Motor neuron (in vitro differentiated cells): ENCODE results near the gene HIGD1B. TPM values are rescaled to one million over a fixed set of nuclear protein-coding genes. Genes with fewer than 3 reads are reported as not detected.

Experiments used
- ATAC-seq, 8 experiments: fragments of 200-7000 bp; cut with Tn5 transposase; replicated peaks in 6 of 8; 2 replicates each; pipeline ENCODE4 v1.8.0; 2021; ENCODE audit warnings: mild to moderate bottlenecking in 8 of 8, moderate library complexity in 8 of 8
- H3K27ac ChIP-seq, 2 donors: fragments of 250-450 bp; sonication (Bioruptor Pico); 2 replicates each; pipeline ENCODE4 v1.9.0; 2021; ENCODE audit warnings: antibody characterized with exemption in 2 of 2, mild to moderate bottlenecking in 2 of 2, moderate library complexity in 1 of 2
- H3K4me1 ChIP-seq, 2 donors: fragments of 250-450 bp; sonication (Bioruptor Pico); replicated peaks in 1 of 2; 2 replicates each; pipeline ENCODE4 v1.6.1; 2021; ENCODE audit warnings: antibody characterized with exemption in 2 of 2, mild to moderate bottlenecking in 2 of 2, moderate library complexity in 1 of 2
- H3K4me3 ChIP-seq, 5 donors: fragments of 250-450 bp; sonication (Bioruptor Pico); 2 replicates each; pipeline ENCODE4 v1.9.0; 2021; ENCODE audit warnings: antibody characterized with exemption in 5 of 5, mild to moderate bottlenecking in 5 of 5, moderate library complexity in 4 of 5
- WGBS, 10 experiments: fragments of 450-650 bp; shearing (Covaris generic); methylation state at CpG; one replicate each; pipeline ENCODE4 v1.0.0; 2022; 5-methylcytosine and 5-hydroxymethylcytosine counted together
- in situ Hi-C, 9 experiments: fragments of 400-800 bp; cut with MboI; loops; one replicate each; pipeline ENCODE4 v1.15.0; 2021; ENCODE audit warnings: low sequenced_read_pairs in 9 of 9, low pct_unique_long_range_greater_than_20kb in 2 of 9; ENCODE audit not compliant: unreplicated experiment in 9 of 9
- total RNA-seq, 8 experiments: library from RNA; unstranded; fragments of 300-600 nt; gene quantifications; 2 replicates each; pipeline versions ENCODE4 v1.2.3 to v1.2.4, GENCODE V29; 2022

The HIGD1B gene
- total RNA-seq, 8 experiments from 2014 or later, result 0.63 to 1.1 (median 0.93) TPM; not detected in 4

DNA sequence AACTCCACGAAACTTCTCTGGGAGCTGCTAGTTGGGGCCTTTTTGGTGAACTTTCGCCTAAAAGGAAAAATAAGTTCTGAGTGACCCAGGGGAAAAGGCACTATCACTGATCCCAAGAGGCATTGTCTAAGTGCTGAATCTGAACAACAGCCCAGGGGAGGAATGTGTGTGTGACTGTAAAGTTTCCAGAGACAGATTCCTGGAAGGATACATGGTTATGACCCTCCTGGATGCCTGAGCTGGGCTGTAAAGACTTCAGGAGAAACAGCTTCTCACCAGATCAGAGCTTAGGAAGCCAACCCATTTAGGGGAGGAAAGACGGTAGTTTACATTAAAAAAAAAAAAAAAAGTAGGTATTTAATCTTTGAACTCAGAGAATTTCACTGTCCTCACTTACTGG lies 20.2 kb downstream of the HIGD1B start:
- ATAC-seq, result no peak

GRCh38 chr17:44871556-44871955 lies 23.9 kb downstream of the HIGD1B start:
- Histone ChIP-seq H3K4me3 (no peak overlapping the region), H3K27ac (no peak overlapping the region), H3K4me1 (no peaks in the 10 kb centered on the region)
- no peak for ATAC-seq
- 70 to 100% (median 100%) methylated on average over 1 to 10 of the region's 12 CpGs; no CpG with 5 or more reads in 3 of the 10 experiments for WGBS, 10 experiments
- in situ Hi-C loops, result loop anchor here in 1 of 9 experiments (25.0 kb wide), 1 partner anchor 109 kb away; the partner anchor contains the start of gene ADAM11

More for the DNA sequence above, 20.2 kb downstream of the HIGD1B start:
- Histone ChIP-seq H3K27ac (no peak overlapping the region), H3K4me1 (no peaks in the 10 kb centered on the region), H3K4me3 (no peak overlapping the region)
- in situ Hi-C loops, result loop anchor here in 4 of 9 experiments (10.0 to 25.0 kb wide), 2 partner anchors 93 to 106 kb away; partner anchors contain the start of gene ADAM11 (in 1 of the 4)
- 80 to 100% (median 93%) methylated on average over 1 to 3 of the region's 3 CpGs; no CpG with 5 or more reads in 3 of the 10 experiments for WGBS, 10 experiments

DNA sequence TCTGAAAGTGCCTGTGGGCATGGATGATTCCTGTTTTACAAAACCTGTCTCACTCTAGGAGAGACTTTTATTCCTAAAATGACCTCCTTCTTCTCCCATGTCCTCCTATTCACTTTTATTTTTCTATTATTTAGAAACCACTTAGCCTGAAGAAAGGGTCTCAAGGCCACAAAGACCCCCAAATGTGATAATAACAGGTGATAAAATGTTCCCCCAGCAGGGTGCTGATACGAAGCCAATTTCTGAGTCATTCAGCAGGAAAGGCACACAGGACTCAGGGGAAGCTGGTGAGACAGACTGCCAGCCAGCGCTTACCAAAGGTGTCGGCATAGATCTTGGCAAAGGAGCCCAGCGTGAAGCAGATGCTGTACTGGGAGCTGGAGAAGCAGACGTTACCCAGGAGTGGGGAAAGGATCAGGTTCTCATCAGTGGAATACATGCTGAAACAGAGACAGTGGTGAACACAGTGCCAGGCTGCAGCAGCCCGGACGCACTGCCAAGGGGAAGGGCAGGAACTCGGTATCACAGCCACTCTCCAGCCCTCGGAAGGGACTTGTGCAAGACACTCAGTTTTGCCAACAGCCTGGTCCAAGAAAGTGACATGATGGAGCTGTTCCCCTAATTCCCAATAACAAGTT lies 24.6 kb downstream of the HIGD1B start:
- 59 to 100% (median 94%) methylated on average over 3 to 9 of the region's 9 CpGs; no CpG with 5 or more reads in 4 of the 10 experiments for WGBS, 10 experiments
- H3K27ac ChIP-seq, result no peak overlapping the region
- ATAC-seq, result no peak
- no peaks in the 10 kb centered on the region for H3K4me1 ChIP-seq
- in situ Hi-C loops, result loop anchor here in 1 of 9 experiments (25.0 kb wide), 1 partner anchor 110 kb away; the partner anchor contains the start of gene ADAM11
- H3K4me3 ChIP-seq, result no peak overlapping the region

GRCh38 chr17:44875761-44876160 lies 28.1 kb downstream of the HIGD1B start:
- in situ Hi-C loops, result no loop called here

GRCh38 chr17:44877121-44877520 lies 29.4 kb downstream of the HIGD1B start:
- H3K27ac ChIP-seq, result no peak overlapping the region

More at GRCh38 chr17:44875761-44876160, 28.1 kb downstream of the HIGD1B start:
- 86 to 100% (median 96%) methylated on average over 1 to 5 of the region's 6 CpGs; no CpG with 5 or more reads in 2 of the 10 experiments for WGBS, 10 experiments
- Histone ChIP-seq H3K4me3 (no peak overlapping the region), H3K27ac (no peak overlapping the region), H3K4me1 (no peaks in the 10 kb centered on the region)
- no peak for ATAC-seq

DNA sequence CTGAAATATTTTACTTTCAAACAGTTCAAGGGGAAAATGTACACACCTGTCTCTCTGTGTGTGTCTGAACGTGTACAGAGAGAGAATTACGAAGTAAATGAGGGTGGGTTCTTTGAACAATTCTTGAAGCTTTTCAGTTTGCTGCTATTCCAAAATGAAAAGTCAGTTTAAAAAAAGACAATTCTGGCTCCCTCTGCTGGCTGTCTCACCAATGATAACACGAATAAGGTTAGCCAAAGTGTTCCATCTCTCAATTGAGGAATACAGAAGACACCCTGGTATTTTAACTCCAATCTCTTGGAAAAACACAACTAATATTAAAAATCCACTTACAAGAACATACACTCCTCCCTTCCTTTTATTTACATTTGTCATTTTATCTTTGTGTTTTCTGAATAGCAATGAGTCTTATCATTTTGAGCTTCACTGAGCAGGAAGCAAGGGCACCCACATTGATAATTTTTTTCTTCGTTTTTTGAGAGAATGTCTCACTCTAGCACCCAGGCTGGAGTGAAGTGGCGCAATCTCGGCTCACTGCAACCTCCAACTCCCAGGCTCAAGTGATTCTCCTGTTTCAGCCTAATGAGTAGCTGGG lies 31.0 kb downstream of the HIGD1B start:
- ATAC-seq, result peak in 1 of 8 experiments; percentile 20
- WGBS, 10 experiments, result 12 to 100% (median 51%) methylated on average over 1 to 6 of the region's 6 CpGs
- Histone ChIP-seq H3K4me3 (no peak overlapping the region), H3K27ac (no peak overlapping the region), H3K4me1 (no peaks in the 10 kb centered on the region)
- in situ Hi-C loops, result no loop called here

More at GRCh38 chr17:44877121-44877520, 29.4 kb downstream of the HIGD1B start:
- ATAC-seq, result no peak
- no peak overlapping the region for H3K4me3 ChIP-seq
- in situ Hi-C loops, result no loop called here
- WGBS, 10 experiments, result 80 to 100% (median 93%) methylated on average over 1 to 5 of the region's 5 CpGs
- no peaks in the 10 kb centered on the region for H3K4me1 ChIP-seq

DNA sequence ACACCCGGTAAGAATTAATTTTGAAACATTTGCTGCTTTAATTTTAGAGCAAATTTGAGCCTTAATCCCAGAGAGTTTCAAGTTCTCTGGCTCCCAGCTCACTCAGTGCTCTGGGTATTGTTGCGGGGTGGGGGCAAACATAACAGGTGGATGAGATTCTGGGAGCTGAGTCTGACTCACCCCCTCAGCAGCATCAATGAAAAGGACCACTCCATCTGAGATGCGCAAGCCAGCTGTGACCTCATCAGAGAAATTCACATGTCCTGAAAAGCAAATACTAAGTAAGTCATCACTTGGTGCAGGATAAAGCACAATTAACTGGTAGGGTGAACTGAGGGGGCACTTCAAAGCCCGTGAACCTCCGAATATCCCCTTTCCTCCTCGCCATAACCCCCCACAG lies 31.7 kb downstream of the HIGD1B start:
- ATAC-seq, result peak in 5 of 8 experiments; percentile 12 to 79 (median 38)
- Histone ChIP-seq H3K4me3 (no peak overlapping the region), H3K27ac (no peak overlapping the region), H3K4me1 (no peaks in the 10 kb centered on the region)
- in situ Hi-C loops, result no loop called here
- WGBS, 10 experiments, result 63 to 100% (median 87%) methylated on average over 1 to 3 of the region's 6 CpGs; no CpG with 5 or more reads in 4 of the 10 experiments

- in situ Hi-C loops, result no loop called here
- peak in 4 of 8 experiments; percentile 50 to 97 (median 78) for ATAC-seq
- no peaks in the 10 kb centered on the region for H3K4me1 ChIP-seq
- WGBS, 10 experiments, result 14 to 100% (median 74%) methylated on average over 1 to 2 of the region's 2 CpGs; no CpG with 5 or more reads in 2 of the 10 experiments
- no peak overlapping the region for H3K4me3 ChIP-seq
- no peak overlapping the region for H3K27ac ChIP-seq
These were observed 32.4 kb downstream of the HIGD1B start for GRCh38 chr17:44880062-44880461.

- Histone ChIP-seq H3K4me1 (no peaks in the 10 kb centered on the region), H3K4me3 (no peak overlapping the region), H3K27ac (no peak overlapping the region)
- 41 to 100% (median 91%) methylated on average over 2 to 4 of the region's 4 CpGs for WGBS, 10 experiments
- ATAC-seq, result no peak
- in situ Hi-C loops, result no loop called here
These were observed 33.5 kb downstream of the HIGD1B start for GRCh38 chr17:44881145-44881544.

DNA sequence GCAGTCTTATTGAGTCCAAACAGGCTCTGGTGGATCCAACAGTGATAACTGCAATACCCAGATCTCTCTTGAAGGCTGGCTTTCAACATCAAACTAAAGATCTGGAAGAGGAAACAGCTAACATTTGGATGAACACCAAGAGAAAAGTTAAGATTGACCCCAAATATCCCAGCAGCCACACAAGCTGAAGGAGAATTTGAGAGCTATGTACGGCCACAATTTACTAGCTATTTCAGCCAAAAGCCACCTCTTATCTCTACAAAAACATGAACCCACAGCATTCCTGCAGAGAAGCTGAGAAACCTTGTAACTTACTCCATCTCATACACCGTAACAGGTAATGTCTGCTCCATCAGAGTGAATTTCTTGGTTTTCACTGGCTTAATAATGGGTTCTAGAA lies 37.3 kb downstream of the HIGD1B start:
- in situ Hi-C loops, result no loop called here
- no peaks in the 10 kb centered on the region for H3K4me1 ChIP-seq
- 94 to 100% (median 100%) methylated on average over 1 to 2 of the region's 2 CpGs; no CpG with 5 or more reads in 3 of the 10 experiments for WGBS, 10 experiments
- no peak overlapping the region for H3K4me3 ChIP-seq
- no peak overlapping the region for H3K27ac ChIP-seq
- ATAC-seq, result no peak

DNA sequence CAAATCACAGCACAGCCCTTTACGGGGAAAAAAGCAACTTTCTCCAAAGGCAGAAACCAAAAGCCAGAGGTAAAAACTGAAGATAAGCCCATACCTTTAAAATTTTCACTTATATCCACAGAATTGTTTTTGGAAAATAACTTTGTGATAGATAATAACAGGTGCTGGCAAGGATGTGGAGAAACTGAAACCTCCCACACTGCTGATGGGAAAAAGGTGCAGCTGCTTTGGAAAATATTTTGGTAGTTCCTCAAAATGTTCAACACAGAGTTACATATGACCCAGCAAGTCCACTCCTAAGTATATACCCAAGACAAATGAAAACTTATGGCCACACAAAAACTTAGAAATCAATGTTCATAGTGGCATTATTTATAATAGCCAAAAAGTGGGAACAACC lies 39.3 kb downstream of the HIGD1B start:
- no peaks in the 10 kb centered on the region for H3K4me1 ChIP-seq
- no peak overlapping the region for H3K27ac ChIP-seq
- ATAC-seq, result no peak
- H3K4me3 ChIP-seq, result no peak overlapping the region
- 100% methylated on average over 1 of the region's 1 CpG; no CpG with 5 or more reads in 6 of the 10 experiments for WGBS, 10 experiments
- in situ Hi-C loops, result no loop called here

GRCh38 chr17:44887971-44888954 lies 40.6 kb downstream of the HIGD1B start:
- Histone ChIP-seq H3K27ac (no peak overlapping the region), H3K4me3 (no peak overlapping the region), H3K4me1 (peaks cover 0 to 2% of the 10 kb centered on the region in 2 donors)
- WGBS, 10 experiments, result 91 to 100% (median 96%) methylated on average over 3 to 9 of the region's 10 CpGs; no CpG with 5 or more reads in 1 of the 10 experiments
- no peak for ATAC-seq
- in situ Hi-C loops, result no loop called here
